Measurements from ENCODE around the gene FNDC10. TPM values are rescaled to one million over a fixed set of nuclear protein-coding genes. Genes with fewer than 3 reads are reported as not detected.
A peak's percentile ranks its signal among the peaks of the same experiment; 100 is the strongest.

The FNDC10 gene
- total and polyA plus RNA-seq, 9 of the 15 experiments (the other 6 are each of a cell fraction or from before 2014, with no cell fraction given), result 0.08 to 6.3 (median 1.6) TPM

GRCh38 chr1:1614204-1614953, 14.4 kb upstream of the FNDC10 start (continued):
- TF ChIP-seq, protein P1, sequence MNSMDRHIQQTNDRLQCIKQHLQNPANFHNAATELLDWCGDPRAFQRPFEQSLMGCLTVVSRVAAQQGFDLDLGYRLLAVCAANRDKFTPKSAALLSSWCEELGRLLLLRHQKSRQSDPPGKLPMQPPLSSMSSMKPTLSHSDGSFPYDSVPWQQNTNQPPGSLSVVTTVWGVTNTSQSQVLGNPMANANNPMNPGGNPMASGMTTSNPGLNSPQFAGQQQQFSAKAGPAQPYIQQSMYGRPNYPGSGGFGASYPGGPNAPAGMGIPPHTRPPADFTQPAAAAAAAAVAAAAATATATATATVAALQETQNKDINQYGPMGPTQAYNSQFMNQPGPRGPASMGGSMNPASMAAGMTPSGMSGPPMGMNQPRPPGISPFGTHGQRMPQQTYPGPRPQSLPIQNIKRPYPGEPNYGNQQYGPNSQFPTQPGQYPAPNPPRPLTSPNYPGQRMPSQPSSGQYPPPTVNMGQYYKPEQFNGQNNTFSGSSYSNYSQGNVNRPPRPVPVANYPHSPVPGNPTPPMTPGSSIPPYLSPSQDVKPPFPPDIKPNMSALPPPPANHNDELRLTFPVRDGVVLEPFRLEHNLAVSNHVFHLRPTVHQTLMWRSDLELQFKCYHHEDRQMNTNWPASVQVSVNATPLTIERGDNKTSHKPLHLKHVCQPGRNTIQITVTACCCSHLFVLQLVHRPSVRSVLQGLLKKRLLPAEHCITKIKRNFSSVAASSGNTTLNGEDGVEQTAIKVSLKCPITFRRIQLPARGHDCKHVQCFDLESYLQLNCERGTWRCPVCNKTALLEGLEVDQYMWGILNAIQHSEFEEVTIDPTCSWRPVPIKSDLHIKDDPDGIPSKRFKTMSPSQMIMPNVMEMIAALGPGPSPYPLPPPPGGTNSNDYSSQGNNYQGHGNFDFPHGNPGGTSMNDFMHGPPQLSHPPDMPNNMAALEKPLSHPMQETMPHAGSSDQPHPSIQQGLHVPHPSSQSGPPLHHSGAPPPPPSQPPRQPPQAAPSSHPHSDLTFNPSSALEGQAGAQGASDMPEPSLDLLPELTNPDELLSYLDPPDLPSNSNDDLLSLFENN (IDR thresholded peaks at IDR 0.05; ENCODE audit: low read depth in 2 of 2, low read length in 2 of 2), result peak in 1 of 2 experiments; percentile 68; a peak in 2 of 4 replicates
- TF ChIP-seq L3MBTL2 (IDR thresholded peaks at IDR 0.05) (peak; percentile 46; the same call in 1 of the 2 replicates), CEBPG (CRISPR knock-in tag; IDR thresholded peaks at IDR 0.05) (peak; percentile 51; the same call in 1 of the 2 replicates), CEBPG (tag; conservative IDR thresholded peaks at IDR 0.05 in 1 of 2, IDR thresholded peaks at IDR 0.05 in 1 of 2) (no peak; a peak in 1 of 4 replicates), GTF2F1 (IDR thresholded peaks at IDR 0.05; ENCODE audit: low read depth, low read length) (no peak), BRCA1 (IDR thresholded peaks at IDR 0.05) (no peak), BRCA1 (CRISPR knock-in tag; IDR thresholded peaks at IDR 0.05) (no peak), ZBTB17 (CRISPR knock-in tag; IDR thresholded peaks at IDR 0.05) (no peak), BACH1 (tag; IDR thresholded peaks at IDR 0.05) (no peak), RNF2 (IDR thresholded peaks at IDR 0.05) (peak; percentile 33; the same call in 1 of the 2 replicates), DDX20 (tag; IDR thresholded peaks at IDR 0.05; ENCODE audit: low read depth) (no peak), TEAD2 (tag; IDR thresholded peaks at IDR 0.05) (no peak), PTTG1 (tag; IDR thresholded peaks at IDR 0.05; ENCODE audit: low read depth) (no peak), TEAD4 (IDR thresholded peaks at IDR 0.05; ENCODE audit: low read length) (peak; percentile 85), TEAD4 (CRISPR knock-in tag; IDR thresholded peaks at IDR 0.05; ENCODE audit: borderline replicate concordance) (0 out of 2 replicates have a peak, but pooled peaks have one; percentile 62), ADNP (tag; IDR thresholded peaks at IDR 0.05) (no peak)
- TF ChIP-seq, protein P2, sequence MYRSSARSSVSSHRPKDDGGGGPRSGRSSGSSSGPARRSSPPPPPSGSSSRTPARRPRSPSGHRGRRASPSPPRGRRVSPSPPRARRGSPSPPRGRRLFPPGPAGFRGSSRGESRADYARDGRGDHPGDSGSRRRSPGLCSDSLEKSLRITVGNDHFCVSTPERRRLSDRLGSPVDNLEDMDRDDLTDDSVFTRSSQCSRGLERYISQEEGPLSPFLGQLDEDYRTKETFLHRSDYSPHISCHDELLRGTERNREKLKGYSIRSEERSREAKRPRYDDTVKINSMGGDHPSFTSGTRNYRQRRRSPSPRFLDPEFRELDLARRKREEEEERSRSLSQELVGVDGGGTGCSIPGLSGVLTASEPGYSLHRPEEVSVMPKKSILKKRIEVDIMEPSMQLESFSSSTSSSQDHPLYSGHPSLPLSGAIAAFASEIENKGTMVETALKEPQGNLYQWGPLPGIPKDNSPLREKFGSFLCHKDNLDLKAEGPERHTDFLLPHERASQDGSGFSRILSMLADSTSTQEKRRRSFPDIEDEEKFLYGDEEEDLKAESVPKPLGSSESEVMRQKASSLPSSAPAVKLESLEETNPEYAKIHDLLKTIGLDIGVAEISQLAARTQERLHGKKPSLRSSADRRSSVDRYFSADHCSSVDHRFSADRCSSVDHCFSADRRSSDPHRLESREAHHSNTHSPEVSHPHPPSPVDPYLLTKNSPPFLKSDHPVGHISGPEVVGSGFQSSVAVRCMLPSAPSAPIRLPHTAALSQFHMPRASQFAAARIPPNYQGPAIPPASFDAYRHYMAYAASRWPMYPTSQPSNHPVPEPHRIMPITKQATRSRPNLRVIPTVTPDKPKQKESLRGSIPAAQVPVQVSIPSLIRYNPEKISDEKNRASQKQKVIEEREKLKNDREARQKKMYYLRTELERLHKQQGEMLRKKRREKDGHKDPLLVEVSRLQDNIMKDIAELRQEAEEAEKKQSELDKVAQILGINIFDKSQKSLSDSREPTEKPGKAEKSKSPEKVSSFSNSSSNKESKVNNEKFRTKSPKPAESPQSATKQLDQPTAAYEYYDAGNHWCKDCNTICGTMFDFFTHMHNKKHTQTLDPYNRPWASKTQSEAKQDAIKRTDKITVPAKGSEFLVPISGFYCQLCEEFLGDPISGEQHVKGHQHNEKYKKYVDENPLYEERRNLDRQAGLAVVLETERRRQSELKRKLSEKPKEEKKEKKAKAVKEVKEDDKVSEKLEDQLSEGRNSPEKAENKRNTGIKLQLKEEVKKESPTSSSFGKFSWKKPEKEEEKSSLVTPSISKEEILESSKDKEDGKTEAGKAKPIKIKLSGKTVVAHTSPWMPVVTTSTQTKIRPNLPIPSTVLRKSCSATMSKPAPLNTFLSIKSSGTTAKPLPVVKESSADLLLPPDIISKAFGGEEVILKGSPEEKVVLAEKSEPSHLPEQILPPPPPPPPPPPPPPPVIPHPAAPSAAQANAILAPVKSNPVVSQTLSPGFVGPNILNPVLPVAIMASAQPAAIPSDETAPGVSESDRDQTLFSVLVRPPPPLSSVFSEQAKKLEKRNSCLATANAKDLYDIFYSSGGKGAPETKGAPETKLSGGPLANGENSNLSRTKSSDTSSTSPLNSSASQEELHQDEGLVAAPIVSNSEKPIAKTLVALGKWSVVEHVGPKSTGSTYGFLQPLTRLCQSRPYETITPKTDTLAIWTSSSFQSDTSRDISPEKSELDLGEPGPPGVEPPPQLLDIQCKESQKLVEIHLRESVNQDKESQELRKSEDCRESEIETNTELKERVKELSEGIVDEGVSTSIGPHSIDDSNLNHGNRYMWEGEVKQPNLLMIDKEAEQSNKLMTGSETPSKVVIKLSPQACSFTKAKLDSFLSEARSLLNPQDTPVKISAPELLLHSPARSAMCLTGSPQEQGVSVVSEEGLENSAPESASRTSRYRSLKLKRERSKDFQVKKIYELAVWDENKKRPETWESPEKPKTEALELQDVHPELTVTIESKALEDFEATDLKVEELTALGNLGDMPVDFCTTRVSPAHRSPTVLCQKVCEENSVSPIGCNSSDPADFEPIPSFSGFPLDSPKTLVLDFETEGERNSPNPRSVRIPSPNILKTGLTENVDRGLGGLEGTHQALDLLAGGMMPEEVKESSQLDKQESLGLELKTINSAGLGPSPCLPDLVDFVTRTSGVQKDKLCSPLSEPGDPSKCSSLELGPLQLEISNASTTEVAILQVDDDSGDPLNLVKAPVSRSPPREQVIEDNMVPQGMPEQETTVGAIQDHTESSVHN (IDR thresholded peaks at IDR 0.05; ENCODE audit: borderline replicate concordance in 1 of 2, low read depth in 1 of 2), result no peak; a peak in 1 of 4 replicates

Measured in K562 (cell line).